Measurements from ENCODE around the gene PGM5. TPM values are rescaled to one million over a fixed set of nuclear protein-coding genes. Genes with fewer than 3 reads are reported as not detected.
"Not testable (repeated sequence)": the region's sequence is repeated elsewhere in the genome, so short reads cannot be mapped to it uniquely, and the experiment has no call there.

The PGM5 gene
- total RNA-seq (2021) (0.11 to 0.16 TPM (median 0.13 TPM) in 3 replicates), Bru-seq, nascent RNA (percentile 3 among the genes with signal in this experiment)
- long read RNA-seq, experiment 1 = 0 reads
- long read RNA-seq, experiment 2 = 0 reads
- long read RNA-seq, experiment 3 = 0 reads

DNA sequence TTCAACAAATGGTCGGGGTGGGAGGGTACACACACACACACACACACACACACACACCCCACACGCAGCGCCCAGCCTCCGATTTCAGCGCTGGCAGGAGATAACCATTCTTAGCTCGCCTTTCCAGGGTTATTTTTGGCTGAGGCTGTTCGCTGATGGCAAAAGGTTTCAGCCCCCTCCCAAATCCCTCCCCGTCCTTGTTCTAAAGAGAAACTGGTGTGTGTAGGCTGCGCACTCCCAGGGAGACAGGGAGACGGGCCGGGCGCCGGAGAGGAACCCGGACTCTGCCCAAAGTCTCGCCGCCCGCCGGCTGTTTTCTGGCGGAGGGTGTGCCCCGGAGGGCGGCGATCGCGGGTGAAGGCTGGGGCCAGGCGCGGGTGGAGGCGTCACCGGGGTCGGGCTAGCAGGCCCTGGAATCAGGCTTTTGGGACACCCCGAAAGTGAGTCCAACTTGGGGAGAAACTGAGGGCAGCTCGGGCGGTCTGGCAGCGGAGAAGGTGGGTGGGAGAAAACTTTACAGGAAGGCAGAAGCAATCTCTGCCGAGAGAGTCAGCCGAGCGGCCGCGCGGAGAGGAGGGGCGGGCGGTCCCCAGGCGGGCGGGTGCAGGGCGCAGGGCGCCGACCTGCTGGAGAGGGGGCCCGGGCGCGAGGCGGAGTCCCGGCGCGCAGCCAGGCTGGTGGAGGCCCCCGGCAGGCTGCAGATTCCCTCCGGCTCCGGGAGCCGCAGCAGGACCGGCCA is at the start of gene PGM5:
PGM5 (plus strand) TSS at position 232 of the 739 bp plus-strand sequence. CDS start 517 bp downstream, outside the sequence.
- H3K4me1 Mint-ChIP-seq, H3K9me3 Mint-ChIP-seq, POLR2A ChIA-PET, H3K27ac Mint-ChIP-seq, H3K36me3 Mint-ChIP-seq, CTCF ChIA-PET: not testable (repeated sequence)
- peak; percentile 76 for ATAC-seq
- peaks cover 85% of the 10 kb centered on the region for H3K27me3 Mint-ChIP-seq (ENCODE audit: low read depth)
- H3K4me3 Mint-ChIP-seq = peak within 1 kb of the TSS; percentile 62
- DNase-seq (ENCODE audit: low spot score) = peak; percentile 38

DNA sequence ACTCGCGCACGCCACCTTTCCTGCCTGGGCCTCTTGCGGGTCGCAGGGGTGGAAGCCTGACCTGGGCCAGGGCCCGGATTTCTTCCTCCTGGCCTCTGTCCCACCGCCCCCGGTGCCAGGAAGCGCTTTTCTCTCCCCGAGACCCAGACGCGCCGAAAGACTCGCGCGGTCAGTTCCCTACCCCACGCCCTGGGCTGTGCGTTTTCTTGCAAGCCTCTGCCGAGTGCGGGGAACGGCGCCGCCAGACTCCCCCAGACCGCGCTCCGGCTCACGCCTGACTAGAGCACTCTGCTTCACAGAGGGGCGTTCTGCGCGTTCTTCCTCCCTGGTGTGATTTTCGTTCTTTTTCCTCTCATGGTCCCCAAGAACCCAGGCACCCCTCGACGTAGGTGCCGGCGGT is 49.3 kb upstream of the PGM5 start:
- DNase-seq (ENCODE audit: low spot score); POLR2A ChIA-PET; H3K4me1 Mint-ChIP-seq; H3K4me3 Mint-ChIP-seq; CTCF ChIA-PET; H3K27ac Mint-ChIP-seq; H3K36me3 Mint-ChIP-seq; H3K9me3 Mint-ChIP-seq: not testable (repeated sequence)
- peaks cover 42% of the 10 kb centered on the region for H3K27me3 Mint-ChIP-seq (ENCODE audit: low read depth)
- peak; percentile 46 for ATAC-seq

DNA sequence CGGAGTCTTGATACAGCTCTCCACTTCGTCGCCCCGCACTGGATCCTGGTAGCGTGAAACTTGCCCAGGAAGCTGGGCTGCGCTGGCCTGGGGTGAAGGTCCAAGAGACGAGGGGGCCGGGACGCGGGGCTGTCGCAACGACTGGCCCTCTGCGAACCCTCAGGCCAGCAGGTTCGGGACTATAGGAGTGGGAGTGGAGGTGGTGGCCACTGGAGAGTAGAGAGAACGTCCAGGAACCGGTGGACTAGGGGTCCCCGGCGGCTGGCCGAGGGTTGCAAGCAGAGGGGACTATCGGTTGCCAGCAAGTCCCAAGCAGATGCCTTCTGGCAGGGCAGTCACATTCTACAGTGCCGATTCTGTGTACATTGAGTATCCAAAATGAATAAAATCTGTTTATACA is 48.8 kb upstream of the PGM5 start:
- ATAC-seq = peak; percentile 48; the same call in 1 of the 2 replicates
- H3K9me3 Mint-ChIP-seq; H3K36me3 Mint-ChIP-seq; POLR2A ChIA-PET; H3K4me1 Mint-ChIP-seq; CTCF ChIA-PET; H3K27ac Mint-ChIP-seq; H3K4me3 Mint-ChIP-seq; DNase-seq (ENCODE audit: low spot score): not testable (repeated sequence)
- peaks cover 40% of the 10 kb centered on the region for H3K27me3 Mint-ChIP-seq (ENCODE audit: low read depth)

DNA sequence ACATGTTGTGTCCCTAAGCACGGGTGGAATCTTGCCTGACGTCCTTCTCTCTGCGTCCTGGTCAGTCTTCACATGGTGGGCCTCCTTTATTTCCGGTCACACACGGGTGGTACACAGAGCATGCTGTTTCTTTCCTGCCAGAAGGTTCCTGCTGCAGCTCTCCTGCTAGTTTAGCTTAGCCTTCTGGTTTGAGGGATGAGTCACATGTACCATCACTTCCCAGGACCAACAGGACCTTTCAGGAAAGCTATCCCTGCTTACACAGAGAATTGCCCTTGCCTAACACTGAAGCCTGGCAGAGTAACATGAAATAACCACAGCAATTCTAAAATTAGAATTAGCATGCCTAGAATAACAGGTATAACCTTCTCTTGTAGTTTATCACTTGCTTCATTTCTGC is 45.2 kb upstream of the PGM5 start:
- POLR2A ChIA-PET; H3K9me3 Mint-ChIP-seq; H3K4me1 Mint-ChIP-seq; DNase-seq (ENCODE audit: low spot score); CTCF ChIA-PET; H3K4me3 Mint-ChIP-seq; H3K36me3 Mint-ChIP-seq; H3K27ac Mint-ChIP-seq; ATAC-seq: not testable (repeated sequence)
- peaks cover 26% of the 10 kb centered on the region for H3K27me3 Mint-ChIP-seq (ENCODE audit: low read depth)

DNA sequence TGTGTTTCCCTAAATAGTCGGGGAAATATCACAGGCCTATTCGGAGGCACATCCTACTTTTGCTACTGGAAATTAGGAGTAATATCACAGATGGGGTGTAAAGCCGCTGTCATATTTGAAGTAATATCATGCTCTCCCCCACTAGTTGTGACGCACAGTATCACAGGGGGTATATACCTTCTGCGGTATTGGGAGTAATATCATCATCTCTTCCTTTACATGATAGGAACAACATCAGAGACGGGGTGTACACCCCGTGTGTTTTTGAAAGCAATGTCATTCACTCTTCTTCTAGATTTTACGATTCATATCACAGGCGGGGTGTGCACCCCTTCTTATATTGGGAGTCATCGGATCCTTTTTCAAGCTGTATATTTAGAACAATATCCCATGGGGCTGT is 38.2 kb upstream of the PGM5 start:
- H3K4me3 Mint-ChIP-seq; ATAC-seq; CTCF ChIA-PET; H3K4me1 Mint-ChIP-seq; H3K9me3 Mint-ChIP-seq; H3K27ac Mint-ChIP-seq; POLR2A ChIA-PET; DNase-seq (ENCODE audit: low spot score); H3K36me3 Mint-ChIP-seq: not testable (repeated sequence)
- H3K27me3 Mint-ChIP-seq (ENCODE audit: low read depth) = peaks cover 31% of the 10 kb centered on the region

DNA sequence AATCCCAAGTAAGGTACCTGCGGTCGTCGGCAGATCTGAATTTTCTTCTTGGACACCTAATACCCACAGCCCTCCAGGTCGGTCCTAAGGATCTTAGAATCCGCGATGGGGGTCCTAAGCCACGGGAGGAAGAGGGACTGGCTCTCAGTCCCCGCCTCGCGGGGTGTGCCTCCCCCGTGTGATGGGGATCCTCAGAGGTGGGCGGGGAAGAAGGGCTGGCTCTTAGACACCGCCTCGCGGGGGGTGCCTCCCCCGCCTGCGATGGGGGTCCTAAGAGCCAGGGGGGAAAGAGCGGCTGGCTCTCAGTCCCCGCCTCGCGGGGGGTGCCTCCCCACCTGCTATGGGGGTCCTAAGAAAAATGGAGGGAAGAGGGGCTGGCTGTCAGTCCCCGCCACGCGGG is 32.7 kb upstream of the PGM5 start:
- H3K9me3 Mint-ChIP-seq; CTCF ChIA-PET; H3K4me1 Mint-ChIP-seq; POLR2A ChIA-PET; ATAC-seq; DNase-seq (ENCODE audit: low spot score); H3K4me3 Mint-ChIP-seq; H3K36me3 Mint-ChIP-seq; H3K27ac Mint-ChIP-seq: not testable (repeated sequence)
- H3K27me3 Mint-ChIP-seq (ENCODE audit: low read depth) = peaks cover 22% of the 10 kb centered on the region

DNA sequence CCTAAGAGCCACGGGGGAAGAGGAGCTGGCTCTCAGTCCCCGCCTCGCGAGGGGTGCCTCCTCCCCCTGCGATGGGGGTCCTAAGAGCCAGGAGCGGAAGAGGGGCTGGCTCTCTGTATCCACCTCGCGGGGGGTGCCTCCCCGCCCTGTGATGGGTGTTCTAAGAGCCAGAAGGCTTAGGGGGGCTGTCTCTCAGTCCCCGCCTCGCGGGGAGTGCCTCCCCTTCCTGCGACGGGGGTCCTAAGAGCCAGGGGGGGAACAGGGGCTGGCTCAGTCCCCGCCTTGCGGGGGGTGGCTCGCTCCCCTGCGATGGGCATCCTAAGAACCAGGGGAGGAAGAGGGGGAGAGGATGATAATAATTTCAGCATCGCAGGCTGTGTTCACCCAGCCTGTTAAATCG is 31.9 kb upstream of the PGM5 start:
- H3K36me3 Mint-ChIP-seq; H3K27ac Mint-ChIP-seq; ATAC-seq; POLR2A ChIA-PET; DNase-seq (ENCODE audit: low spot score); CTCF ChIA-PET; H3K4me1 Mint-ChIP-seq; H3K4me3 Mint-ChIP-seq; H3K9me3 Mint-ChIP-seq: not testable (repeated sequence)
- H3K27me3 Mint-ChIP-seq (ENCODE audit: low read depth) = peaks cover 23% of the 10 kb centered on the region

DNA sequence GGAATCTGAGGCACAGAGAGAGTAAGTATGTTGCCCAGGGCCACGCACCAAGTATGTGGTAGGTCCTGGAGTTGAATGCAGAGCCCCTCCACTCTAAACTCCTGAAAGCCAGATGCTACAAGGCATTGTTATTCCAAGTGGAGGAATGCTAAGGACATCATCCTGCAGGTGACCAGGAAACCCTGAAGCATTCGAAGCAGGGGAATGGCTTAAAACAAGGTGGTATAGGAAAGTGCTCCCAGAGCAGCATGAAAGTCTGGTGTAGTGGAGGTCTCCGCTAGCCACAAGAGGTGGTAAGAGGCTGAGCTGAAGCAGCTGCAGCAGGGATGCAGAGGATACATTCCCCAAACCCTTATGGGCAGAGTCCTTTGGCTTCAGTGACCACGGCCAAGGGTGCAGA is 27.3 kb upstream of the PGM5 start:
- H3K36me3 Mint-ChIP-seq; H3K4me3 Mint-ChIP-seq; H3K9me3 Mint-ChIP-seq; CTCF ChIA-PET; POLR2A ChIA-PET; H3K27ac Mint-ChIP-seq; H3K4me1 Mint-ChIP-seq; DNase-seq (ENCODE audit: low spot score): not testable (repeated sequence)
- H3K27me3 Mint-ChIP-seq (ENCODE audit: low read depth) = peaks cover 25% of the 10 kb centered on the region
- peak; percentile 92 for ATAC-seq

DNA sequence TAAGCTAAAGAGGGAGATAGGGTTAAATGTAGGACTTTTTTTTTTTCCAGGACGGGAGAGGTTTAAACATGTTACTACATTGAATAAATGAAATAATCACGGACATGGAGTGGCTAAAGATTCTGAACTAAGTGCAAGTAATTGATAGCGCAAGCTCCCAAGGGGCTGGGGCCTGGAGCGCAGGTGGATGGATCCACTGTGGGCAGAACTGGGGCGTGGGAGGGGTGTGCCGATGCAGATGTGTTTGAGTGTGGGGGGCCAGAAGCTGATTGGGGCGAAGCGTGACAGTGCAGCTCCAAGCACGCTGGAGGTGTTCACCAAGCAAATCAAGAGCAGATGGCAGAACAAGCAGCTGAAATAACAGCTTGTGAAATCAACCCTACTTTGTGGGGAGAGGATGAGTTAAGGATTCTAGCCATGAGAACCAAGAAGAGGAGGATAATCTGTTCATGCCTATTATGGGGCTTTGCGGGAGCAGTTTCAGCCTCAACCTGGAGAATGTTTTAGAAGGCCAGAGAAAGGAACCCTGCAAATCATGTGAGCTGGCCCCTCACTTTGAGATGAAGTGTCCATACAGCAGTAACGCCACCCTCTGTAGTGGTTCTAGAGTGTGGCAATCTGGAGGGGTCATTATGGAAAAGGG is 25.8 kb upstream of the PGM5 start:
- H3K27me3 Mint-ChIP-seq (ENCODE audit: low read depth) = peaks cover 21% of the 10 kb centered on the region
- ATAC-seq; DNase-seq (ENCODE audit: low spot score); H3K9me3 Mint-ChIP-seq; CTCF ChIA-PET; H3K4me1 Mint-ChIP-seq; H3K4me3 Mint-ChIP-seq; H3K36me3 Mint-ChIP-seq; H3K27ac Mint-ChIP-seq; POLR2A ChIA-PET: not testable (repeated sequence)

DNA sequence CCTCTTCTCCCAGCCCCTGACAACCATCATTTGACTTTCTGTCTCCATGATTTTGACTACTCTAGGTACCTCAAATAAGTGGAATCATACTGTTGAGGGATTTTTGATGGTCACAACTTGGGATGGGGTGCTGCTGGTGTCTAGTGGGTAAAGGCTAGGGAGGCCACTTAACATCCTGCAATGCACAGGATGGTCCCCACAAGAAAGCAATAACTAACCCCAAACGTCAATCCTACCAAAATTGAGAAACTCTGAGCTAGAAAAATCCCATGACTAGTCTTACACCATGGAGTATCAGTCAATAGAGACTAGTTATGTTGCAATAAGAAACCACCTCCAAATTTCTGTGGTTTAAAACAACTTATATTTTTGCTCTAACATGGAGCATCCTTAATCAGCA is 24.3 kb upstream of the PGM5 start:
- CTCF ChIA-PET; DNase-seq (ENCODE audit: low spot score); H3K27ac Mint-ChIP-seq; H3K36me3 Mint-ChIP-seq; H3K4me1 Mint-ChIP-seq; POLR2A ChIA-PET; H3K9me3 Mint-ChIP-seq; ATAC-seq; H3K4me3 Mint-ChIP-seq: not testable (repeated sequence)
- H3K27me3 Mint-ChIP-seq (ENCODE audit: low read depth) = peaks cover 25% of the 10 kb centered on the region

DNA sequence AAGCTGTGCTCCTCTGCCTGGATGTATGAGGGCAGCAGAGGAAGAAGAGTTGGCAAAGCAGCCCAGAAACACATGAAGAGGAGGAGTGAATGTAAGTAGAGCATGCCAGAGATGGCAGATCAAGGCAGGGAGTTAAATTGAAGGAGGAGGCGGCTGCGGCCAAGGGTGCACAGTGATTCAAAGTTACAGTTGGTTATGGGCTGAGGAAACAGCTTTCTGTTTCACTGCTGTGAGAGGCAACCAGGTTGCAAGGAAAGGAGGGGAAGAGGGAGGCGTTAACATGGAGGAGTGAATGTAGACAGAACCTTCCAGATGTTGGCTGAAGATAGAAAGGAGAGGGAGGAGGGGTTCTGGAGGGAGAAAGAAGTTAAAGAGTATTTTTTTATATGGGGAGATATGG is 20.5 kb upstream of the PGM5 start:
- H3K27ac Mint-ChIP-seq; ATAC-seq; DNase-seq (ENCODE audit: low spot score); H3K4me1 Mint-ChIP-seq; H3K9me3 Mint-ChIP-seq; H3K36me3 Mint-ChIP-seq; POLR2A ChIA-PET; H3K4me3 Mint-ChIP-seq; CTCF ChIA-PET: not testable (repeated sequence)
- H3K27me3 Mint-ChIP-seq (ENCODE audit: low read depth) = peaks cover 18% of the 10 kb centered on the region

DNA sequence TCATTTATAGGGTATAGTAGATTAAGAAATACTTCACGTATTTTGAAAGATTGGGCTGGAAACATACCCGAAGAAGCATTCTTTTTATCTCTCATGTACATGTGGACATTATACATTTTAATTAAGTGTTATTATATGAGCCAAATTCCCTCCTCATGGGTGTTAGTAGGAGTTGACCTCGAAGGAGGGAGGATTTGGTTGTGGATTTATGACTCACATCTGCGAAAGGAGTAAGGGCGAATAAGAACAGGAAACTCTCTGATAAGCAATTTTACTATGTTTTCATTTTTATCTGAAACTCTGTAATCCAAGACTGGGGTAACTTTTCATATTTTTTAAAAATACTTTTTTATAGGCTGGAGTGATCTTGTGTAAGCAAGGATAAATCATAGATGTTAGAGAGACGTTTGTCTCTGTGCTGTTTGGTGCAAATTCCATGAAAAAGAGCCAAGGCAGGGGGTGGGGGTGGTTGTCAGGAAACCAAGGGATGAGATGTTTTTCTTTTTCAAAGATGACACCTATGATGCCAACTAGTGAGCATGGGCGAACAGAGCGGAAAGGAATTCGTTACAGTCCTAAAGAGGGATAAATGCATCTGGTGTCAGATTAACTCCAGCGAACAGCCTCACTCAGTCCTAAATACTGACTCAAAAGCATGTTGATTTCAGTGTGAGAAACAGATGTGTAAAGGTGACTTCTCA is 19.6 kb upstream of the PGM5 start:
- H3K27me3 Mint-ChIP-seq (ENCODE audit: low read depth) = peaks cover 21% of the 10 kb centered on the region
- CTCF ChIA-PET, ATAC-seq: not testable (repeated sequence)

More for the DNA sequence above, 19.6 kb upstream of the PGM5 start:
- H3K4me3 Mint-ChIP-seq; H3K36me3 Mint-ChIP-seq; POLR2A ChIA-PET; H3K4me1 Mint-ChIP-seq; H3K27ac Mint-ChIP-seq; H3K9me3 Mint-ChIP-seq; DNase-seq (ENCODE audit: low spot score): not testable (repeated sequence)
